Measurements from ENCODE around the gene GLRA1.

GLRA1 gene

GRCh38 chr5:151880324-151880723 is 44.3 kb downstream of the GLRA1 start:
- TF ChIP-seq, protein P1, sequence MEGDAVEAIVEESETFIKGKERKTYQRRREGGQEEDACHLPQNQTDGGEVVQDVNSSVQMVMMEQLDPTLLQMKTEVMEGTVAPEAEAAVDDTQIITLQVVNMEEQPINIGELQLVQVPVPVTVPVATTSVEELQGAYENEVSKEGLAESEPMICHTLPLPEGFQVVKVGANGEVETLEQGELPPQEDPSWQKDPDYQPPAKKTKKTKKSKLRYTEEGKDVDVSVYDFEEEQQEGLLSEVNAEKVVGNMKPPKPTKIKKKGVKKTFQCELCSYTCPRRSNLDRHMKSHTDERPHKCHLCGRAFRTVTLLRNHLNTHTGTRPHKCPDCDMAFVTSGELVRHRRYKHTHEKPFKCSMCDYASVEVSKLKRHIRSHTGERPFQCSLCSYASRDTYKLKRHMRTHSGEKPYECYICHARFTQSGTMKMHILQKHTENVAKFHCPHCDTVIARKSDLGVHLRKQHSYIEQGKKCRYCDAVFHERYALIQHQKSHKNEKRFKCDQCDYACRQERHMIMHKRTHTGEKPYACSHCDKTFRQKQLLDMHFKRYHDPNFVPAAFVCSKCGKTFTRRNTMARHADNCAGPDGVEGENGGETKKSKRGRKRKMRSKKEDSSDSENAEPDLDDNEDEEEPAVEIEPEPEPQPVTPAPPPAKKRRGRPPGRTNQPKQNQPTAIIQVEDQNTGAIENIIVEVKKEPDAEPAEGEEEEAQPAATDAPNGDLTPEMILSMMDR (IDR thresholded peaks at IDR 0.05; ENCODE audit: control insufficient read depth, extremely low read depth, insufficient read depth), result no peak
- DNase-seq (ENCODE audit: low read depth), result peak; percentile 71
- H3K4me3 ChIP-seq (ENCODE audit: low read depth, low read length), result no peak overlapping the region

GRCh38 chr5:151873701-151874100 is 51.0 kb downstream of the GLRA1 start:
- DNase-seq (ENCODE audit: low read depth), result no peak
- H3K4me3 ChIP-seq (ENCODE audit: low read depth, low read length), result no peak overlapping the region
- TF ChIP-seq, protein P1 (IDR thresholded peaks at IDR 0.05; ENCODE audit: control insufficient read depth, extremely low read depth, insufficient read depth), result no peak

DNA sequence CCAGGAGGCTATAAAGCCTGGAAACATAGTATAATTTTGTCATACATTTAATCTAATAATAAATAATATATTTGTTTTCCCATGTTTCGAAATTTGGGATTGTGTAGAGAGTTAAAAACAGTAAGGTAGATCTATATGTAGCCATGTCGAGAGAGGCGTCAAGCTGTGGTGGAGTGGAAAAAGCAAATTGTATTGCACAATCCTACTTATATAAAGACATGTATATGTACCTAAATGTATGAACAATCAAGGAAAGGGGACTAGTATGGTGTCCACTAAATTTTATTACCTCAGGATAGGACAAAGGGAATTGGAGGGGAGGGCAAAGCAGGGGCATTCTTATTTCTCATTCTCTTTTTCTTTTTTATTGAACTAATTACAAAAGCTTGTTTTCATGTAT is 52.0 kb downstream of the GLRA1 start:
- H3K4me3 ChIP-seq (ENCODE audit: low read depth, low read length), result no peak overlapping the region
- no peak for DNase-seq (ENCODE audit: low read depth)
- TF ChIP-seq, protein P1 (IDR thresholded peaks at IDR 0.05; ENCODE audit: control insufficient read depth, extremely low read depth, insufficient read depth), result no peak

- no peak overlapping the region for H3K4me3 ChIP-seq (ENCODE audit: low read depth, low read length)
- no peak for DNase-seq (ENCODE audit: low read depth)
- TF ChIP-seq, protein P1 (IDR thresholded peaks at IDR 0.05; ENCODE audit: control insufficient read depth, extremely low read depth, insufficient read depth), result no peak
These were observed 53.8 kb downstream of the GLRA1 start for GRCh38 chr5:151870820-151871219.

GRCh38 chr5:151870271-151870670 is 54.4 kb downstream of the GLRA1 start:
- no peak for DNase-seq (ENCODE audit: low read depth)
- H3K4me3 ChIP-seq (ENCODE audit: low read depth, low read length), result no peak overlapping the region
- TF ChIP-seq, protein P1 (IDR thresholded peaks at IDR 0.05; ENCODE audit: control insufficient read depth, extremely low read depth, insufficient read depth), result no peak

- H3K4me3 ChIP-seq (ENCODE audit: low read depth, low read length), result no peak overlapping the region
- no peak for DNase-seq (ENCODE audit: low read depth)
- TF ChIP-seq, protein P1 (IDR thresholded peaks at IDR 0.05; ENCODE audit: control insufficient read depth, extremely low read depth, insufficient read depth), result no peak
These were observed 54.8 kb downstream of the GLRA1 start for GRCh38 chr5:151869843-151870242.

GRCh38 chr5:151868451-151868850 is 56.2 kb downstream of the GLRA1 start:
- no peak for DNase-seq (ENCODE audit: low read depth)
- TF ChIP-seq, protein P1 (IDR thresholded peaks at IDR 0.05; ENCODE audit: control insufficient read depth, extremely low read depth, insufficient read depth), result no peak
- no peak overlapping the region for H3K4me3 ChIP-seq (ENCODE audit: low read depth, low read length)

All from LNCaP clone FGC (cell line).